Measurements from ENCODE around the gene NF1. TPM values are rescaled to one million over a fixed set of nuclear protein-coding genes. Genes with fewer than 3 reads are reported as not detected.

NF1 gene
- total RNA-seq, 2 donors from 2014 or later, result 38.5 to 49.1 TPM

- no peak for TF ChIP-seq CTCF (IDR thresholded peaks at IDR 0.05)
- Histone ChIP-seq H3K9ac (ENCODE audit: low read depth in 2 of 2, low read length in 2 of 2) (no peak overlapping the region), H3K27me3 (no peaks in the 10 kb centered on the region), H3K27ac (no peak overlapping the region), H3K4me1 (no peaks in the 10 kb centered on the region), H3K9me3 (no peaks in the 10 kb centered on the region), H3K36me3 (no peaks in the 10 kb centered on the region), H3K4me3 (no peak overlapping the region)
- DNase-seq, result no peak
- intact Hi-C loops (cut with DNase I), result no loop called here
These were observed 330.7 kb downstream of the NF1 start for GRCh38 chr17:31425282-31426040.

Small RNA genes within 50 kb of the gene (microRNA-seq; reads per million reads assigned to microRNA genes)
- not detected for gene MIR4733

Other genes with a start within 250 kb of the NF1 start
- 10 to 100 TPM; 12.4 to 15.4 TPM for gene TEFM, start 188.7 kb upstream of the NF1 start, total RNA-seq
- 1 to 10 TPM; 4.4 to 5.6 TPM for gene ADAP2, start 173.0 kb upstream of the NF1 start, total RNA-seq
- 10 to 100 TPM; 18.6 to 18.9 TPM for gene RNF135, start 123.9 kb upstream of the NF1 start, total RNA-seq
- under 1 TPM in 1 of 2 donors, not detected in 1; 0.40 TPM for gene OMG, start 202.3 kb downstream of the NF1 start, total RNA-seq
- 1 to 10 TPM; 2.2 to 8.5 TPM for gene EVI2B, start 219.1 kb downstream of the NF1 start, total RNA-seq
- 1 to 10 TPM; 2.6 to 7.4 TPM for gene EVI2A, start 226.6 kb downstream of the NF1 start, total RNA-seq

Data from colonic mucosa (tissue), 4 donors.